ENCODE results near the gene COX14.

Gene COX14

GRCh38 chr12:50167049-50167828, 55.2 kb downstream of the COX14 start, which contains the start of gene CERS5:
CERS5 (minus strand) TSS chr12:50167369; CDS start chr12:50167297, 72 bp downstream.
- Histone ChIP-seq H3K27ac (ENCODE audit: insufficient read depth, low read length, poor library complexity, severe bottlenecking) (peak within 1 kb of the TSS; percentile 90), H3K4me3 (ENCODE audit: insufficient read depth, low read depth, low read length, poor library complexity, severe bottlenecking) (peak within 1 kb of the TSS; percentile 99), H3K36me3 (ENCODE audit: control insufficient read depth, insufficient read depth, low read length) (no peaks in the 10 kb centered on the region), H3K4me1 (ENCODE audit: control insufficient read depth, insufficient read depth, low read length, poor library complexity, severe bottlenecking) (peaks cover 13% of the 10 kb centered on the region), H3K9me3 (ENCODE audit: control insufficient read depth, low read length) (no peaks in the 10 kb centered on the region), H3K27me3 (replicated peaks; ENCODE audit: control insufficient read depth, insufficient read depth, low read length, poor library complexity, severe bottlenecking) (no peaks in the 10 kb centered on the region)
- peak; percentile 94 to 96 (median 95) for DNase-seq

Measured in effector memory CD4-positive, alpha-beta T cell (primary cell).